Kidney (tissue), 14 donors: ENCODE results near the gene CFHR4. TPM values are rescaled to one million over a fixed set of nuclear protein-coding genes. Genes with fewer than 3 reads are reported as not detected.

Experiments used
- DNase-seq, 5 donors: peaks; one replicate each; pipeline ENCODE4 v3.0.0-alpha.2; 2013 to 2020
- FAIRE-seq: peaks from 2 replicates; lab custom pipeline; 2012; peaks lifted over from hg19 to GRCh38; lab: Jason Lieb, UNC
- H3K27ac ChIP-seq, 2 donors: one replicate each; pipeline ENCODE4 v1.7.0; 2013; ENCODE audit warnings: low read depth in 2 of 2, low read length in 2 of 2, inconsistent platforms in 1 of 2
- H3K27me3 ChIP-seq: one replicate; pipeline ENCODE4 v1.7.1; 2013; ENCODE audit warnings: low read length, inconsistent platforms; ENCODE audit not compliant: control insufficient read depth, insufficient read depth
- H3K36me3 ChIP-seq, 3 donors: one replicate each; pipeline versions ENCODE4 v1.7.0 to v1.7.1; 2013; ENCODE audit warnings: low read length in 3 of 3, control low read depth in 1 of 3, inconsistent platforms in 1 of 3; ENCODE audit not compliant: insufficient read depth in 3 of 3, control insufficient read depth in 2 of 3
- H3K4me1 ChIP-seq, 3 donors: one replicate each; pipeline versions ENCODE4 v1.7.0 to v1.7.1; 2013; ENCODE audit warnings: low read length in 3 of 3, inconsistent platforms in 1 of 3, low read depth in 1 of 3; ENCODE audit not compliant: control insufficient read depth in 2 of 3, insufficient read depth in 2 of 3
- H3K4me3 ChIP-seq, 3 donors: one replicate each; pipeline versions ENCODE4 v1.7.0 to v1.8.1; 2013; ENCODE audit warnings: low read length in 3 of 3, control low read depth in 1 of 3, inconsistent platforms in 1 of 3
- H3K9ac ChIP-seq, 3 donors: one replicate each; pipeline versions ENCODE4 v1.7.0 to v1.7.1; 2013; ENCODE audit warnings: low read length in 3 of 3, control low read depth in 1 of 3, inconsistent platforms in 1 of 3
- H3K9me3 ChIP-seq, 3 donors: one replicate each; pipeline versions ENCODE4 v1.7.0 to v1.7.1; 2013; ENCODE audit warnings: low read length in 3 of 3, control low read depth in 1 of 3, inconsistent platforms in 1 of 3; ENCODE audit not compliant: control insufficient read depth in 2 of 3, insufficient read depth in 1 of 3
- intact Hi-C: fragments of 100-400 bp; cut with DNase I; formaldehyde crosslinking; loops from one replicate; pipeline ENCODE4 v1.11.1; 2022
- polyA plus RNA-seq: library from polyadenylated mRNA; stranded (reverse); fragments of 350-450 nt; fragmentation: Illumina TruSeq; extraction: RNeasy Lipid Tissue Mini Kit (QIAGEN cat#74804); gene quantifications from one replicate; pipeline ENCODE4 v1.2.3, GENCODE V29; 2014; ENCODE audit warnings: low read depth, low replicate concordance; ENCODE audit not compliant: insufficient read depth
- total RNA-seq: library from RNA; stranded (reverse); fragmentation: NEBNext Ultra II Directional; extraction: Animal tissue kit (Norgen Biotek cat#: 25700); gene quantifications from one replicate; pipeline ENCODE4 v1.2.1, GENCODE V29; 2021
- TF ChIP-seq, protein P1 (sequence below): IDR thresholded peaks from 3 replicates; pipeline ENCODE4 v1.5.1; 2012; ENCODE audit warnings: mild to moderate bottlenecking, moderate library complexity, borderline replicate concordance; ENCODE audit not compliant: insufficient read depth; ENCODE audit errors: extremely low read depth
- donor health status: control.
- donor health status: control.
- donor health status: control.
- donor health status: control.
- donor health status: control.
- donor health status: DM: yes; HTN: yes; CAD: no.
- donor health status: Normal renal cell carcinoma (clear cell type).

The CFHR4 gene
- total and polyA plus RNA-seq, 2 donors from 2014 or later: 0.35 TPM; not detected in 1

GRCh38 chr1:196954778-196955177 is 66.9 kb downstream of the CFHR4 start:
- FAIRE-seq (no peak), DNase-seq (no peak)
- Histone ChIP-seq H3K9ac (no peak overlapping the region), H3K36me3 (no peaks in the 10 kb centered on the region), H3K4me1 (no peaks in the 10 kb centered on the region), H3K27me3 (no peaks in the 10 kb centered on the region), H3K4me3 (no peak overlapping the region), H3K27ac (no peak overlapping the region), H3K9me3 (no peaks in the 10 kb centered on the region)
- intact Hi-C loops: no loop called here
- TF ChIP-seq, protein P1, sequence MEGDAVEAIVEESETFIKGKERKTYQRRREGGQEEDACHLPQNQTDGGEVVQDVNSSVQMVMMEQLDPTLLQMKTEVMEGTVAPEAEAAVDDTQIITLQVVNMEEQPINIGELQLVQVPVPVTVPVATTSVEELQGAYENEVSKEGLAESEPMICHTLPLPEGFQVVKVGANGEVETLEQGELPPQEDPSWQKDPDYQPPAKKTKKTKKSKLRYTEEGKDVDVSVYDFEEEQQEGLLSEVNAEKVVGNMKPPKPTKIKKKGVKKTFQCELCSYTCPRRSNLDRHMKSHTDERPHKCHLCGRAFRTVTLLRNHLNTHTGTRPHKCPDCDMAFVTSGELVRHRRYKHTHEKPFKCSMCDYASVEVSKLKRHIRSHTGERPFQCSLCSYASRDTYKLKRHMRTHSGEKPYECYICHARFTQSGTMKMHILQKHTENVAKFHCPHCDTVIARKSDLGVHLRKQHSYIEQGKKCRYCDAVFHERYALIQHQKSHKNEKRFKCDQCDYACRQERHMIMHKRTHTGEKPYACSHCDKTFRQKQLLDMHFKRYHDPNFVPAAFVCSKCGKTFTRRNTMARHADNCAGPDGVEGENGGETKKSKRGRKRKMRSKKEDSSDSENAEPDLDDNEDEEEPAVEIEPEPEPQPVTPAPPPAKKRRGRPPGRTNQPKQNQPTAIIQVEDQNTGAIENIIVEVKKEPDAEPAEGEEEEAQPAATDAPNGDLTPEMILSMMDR: no peak

GRCh38 chr1:196955926-196956325 is 68.1 kb downstream of the CFHR4 start:
- Histone ChIP-seq H3K4me3 (no peak overlapping the region), H3K9me3 (no peaks in the 10 kb centered on the region), H3K27ac (no peak overlapping the region), H3K36me3 (no peaks in the 10 kb centered on the region), H3K4me1 (no peaks in the 10 kb centered on the region), H3K9ac (no peak overlapping the region), H3K27me3 (no peaks in the 10 kb centered on the region)
- FAIRE-seq (no peak), DNase-seq (no peak)
- TF ChIP-seq, protein P1: no peak
- intact Hi-C loops: no loop called here

GRCh38 chr1:196960854-196961253 is 73.0 kb downstream of the CFHR4 start:
- intact Hi-C loops: no loop called here
- no peak overlapping the region for H3K4me3 ChIP-seq

More at GRCh38 chr1:196960854-196961253, 73.0 kb downstream of the CFHR4 start:
- FAIRE-seq (no peak), DNase-seq (no peak)
- Histone ChIP-seq H3K27ac (no peak overlapping the region), H3K9me3 (no peaks in the 10 kb centered on the region), H3K4me1 (no peaks in the 10 kb centered on the region), H3K9ac (no peak overlapping the region), H3K36me3 (no peaks in the 10 kb centered on the region), H3K27me3 (no peaks in the 10 kb centered on the region)
- TF ChIP-seq, protein P1: no peak

Other genes starting within 250 kb of the CFHR4 start
- gene CFH, start 236.0 kb upstream of the CFHR4 start, total RNA-seq: 99.3 TPM
- 24.8 TPM for gene CFH, start 236.0 kb upstream of the CFHR4 start, polyA plus RNA-seq
- gene CFHR3, start 113.2 kb upstream of the CFHR4 start, total RNA-seq: 2.1 TPM
- not detected for gene CFHR3, start 113.2 kb upstream of the CFHR4 start, polyA plus RNA-seq
- 22.0 TPM for gene CFHR1, start 68.3 kb upstream of the CFHR4 start, total RNA-seq
- 2.7 TPM for gene CFHR1, start 68.3 kb upstream of the CFHR4 start, polyA plus RNA-seq
- not detected for gene CFHR2, start 55.7 kb downstream of the CFHR4 start, total RNA-seq
- not detected for gene CFHR2, start 55.7 kb downstream of the CFHR4 start, polyA plus RNA-seq
- gene CFHR5, start 89.5 kb downstream of the CFHR4 start, total RNA-seq: not detected
- gene CFHR5, start 89.5 kb downstream of the CFHR4 start, polyA plus RNA-seq: not detected
- gene F13B, start 179.2 kb downstream of the CFHR4 start, total RNA-seq: not detected
- gene F13B, start 179.2 kb downstream of the CFHR4 start, polyA plus RNA-seq: not detected